Measurements from ENCODE around the gene ZNF710. TPM values are rescaled to one million over a fixed set of nuclear protein-coding genes. Genes with fewer than 3 reads are reported as not detected.

ZNF710 gene
- total RNA-seq, 1 experiment from 2014 or later, result 40.7 TPM

GRCh38 chr15:90004671-90005070 lies 3.5 kb downstream of the ZNF710 start:
- Histone ChIP-seq H2BK120ac (ENCODE audit: low read depth, low read length, poor library complexity, severe bottlenecking) (no peak overlapping the region), H2BK12ac (ENCODE audit: insufficient read length, low read depth, low read length) (no peak overlapping the region), H2AFZ (ENCODE audit: low read length) (no peak overlapping the region), H3K23me2 (ENCODE audit: insufficient read length, low read depth, low read length, poor library complexity, severe bottlenecking) (peaks cover 15% of the 10 kb centered on the region), H3K18ac (ENCODE audit: insufficient read length, low read depth, low read length) (no peak overlapping the region), H3K79me2 (ENCODE audit: insufficient read depth, low read length) (peaks cover 5% of the 10 kb centered on the region; the same call in 1 of the 2 replicates), H3K9ac (ENCODE audit: extremely low read depth, insufficient read length, low read length) (no peak overlapping the region), H2BK15ac (ENCODE audit: low read depth, low read length) (no peak overlapping the region), H3K27me3 (ENCODE audit: insufficient read depth, low read length) (no peaks in the 10 kb centered on the region; the same call in 1 of the 2 replicates), H2BK20ac (ENCODE audit: low read depth, low read length, poor library complexity, severe bottlenecking) (no peak overlapping the region), H3K4ac (ENCODE audit: low read depth, low read length) (no peak overlapping the region), H3K14ac (ENCODE audit: insufficient read depth, low read length) (no peak overlapping the region; the same call in 1 of the 2 replicates), H2BK5ac (ENCODE audit: insufficient read length, low read length) (no peak overlapping the region), H3K79me1 (ENCODE audit: insufficient read depth, low read depth, low read length, poor library complexity, severe bottlenecking) (no peaks in the 10 kb centered on the region), H3K56ac (ENCODE audit: insufficient read length, low read depth, low read length) (no peak overlapping the region), H3T11ph (ENCODE audit: low read length) (no peak overlapping the region), H4K8ac (replicated peaks; ENCODE audit: insufficient read length, low read depth, low read length) (no peak overlapping the region), H4K91ac (ENCODE audit: insufficient read length, low read depth, low read length) (no peak overlapping the region), H3K27ac (ENCODE audit: insufficient read length, low read depth, low read length) (no peak overlapping the region), H2AK5ac (ENCODE audit: insufficient read length, low read length) (no peak overlapping the region), H4K20me1 (ENCODE audit: control insufficient read depth, insufficient read depth, insufficient read length) (no peaks in the 10 kb centered on the region), H3K9me3 (ENCODE audit: control insufficient read depth, low read depth, low read length) (no peaks in the 10 kb centered on the region), H4K5ac (ENCODE audit: insufficient read length, low read depth, low read length) (no peak overlapping the region), H3K23ac (ENCODE audit: insufficient read length, low read depth, low read length) (no peak overlapping the region), H3K4me1 (ENCODE audit: insufficient read depth, low read length) (peaks cover 6% of the 10 kb centered on the region; the same call in 1 of the 2 replicates), H3K4me2 (ENCODE audit: insufficient read depth, insufficient read length, low read length) (no peak overlapping the region)
- TF ChIP-seq CTCF (conservative IDR thresholded peaks at IDR 0.05), result no peak
- no peaks in the 10 kb centered on the region; a peak in 1 of 5 replicates for H3K9me3 Mint-ChIP-seq
- peaks cover 44 to 46% of the 10 kb centered on the region in 2 experiments for H3K4me1 Mint-ChIP-seq
- no peak for DNase-seq
- WGBS (ENCODE audit: extremely low coverage, insufficient read length, low lambda C conversion rate), result no CpG with 5 or more reads among the region's 8 CpGs
- peaks cover 4 to 13% (median 6%) of the 10 kb centered on the region in 3 experiments; a peak in 5 of 7 replicates for H3K36me3 Mint-ChIP-seq (ENCODE audit: insufficient read depth in 1 of 3, low read depth in 3 of 3)
- peaks cover 7% of the 10 kb centered on the region for H3K27me3 Mint-ChIP-seq (ENCODE audit: low read depth)
- no peak overlapping the region for H3K4me3 Mint-ChIP-seq
- no peak overlapping the region for H3K27ac Mint-ChIP-seq
